ENCODE data around the gene SNRPD1. TPM values are rescaled to one million over a fixed set of nuclear protein-coding genes. Genes with fewer than 3 reads are reported as not detected.

SNRPD1 gene
- total and polyA plus RNA-seq, 9 of the 15 experiments (the other 6 are each of a cell fraction or from before 2014, with no cell fraction given), result 186 to 1,063 (median 313) TPM

GRCh38 chr18:21597620-21598019, 14.5 kb upstream of the SNRPD1 start:
- peak overlapping the region; percentile 97; the same call in 1 of the 2 replicates for H3K4me3 ChIP-seq
- FAIRE-seq, result no peak
- BruUV-seq (replicated peaks), result no TSS peak

More at GRCh38 chr18:21597620-21598019, 14.5 kb upstream of the SNRPD1 start:
- Histone ChIP-seq H3K4me2 (ENCODE audit: insufficient read depth, low read length) (peak overlapping the region; percentile 30; the same call in 1 of the 2 replicates), H3K27ac (ENCODE audit: extremely low read depth, low read depth, low read length) (peak overlapping the region; percentile 8; the same call in 1 of the 3 replicates), H3K9me3 (replicated peaks; ENCODE audit: control insufficient read depth, insufficient read depth, low read depth, low read length) (no peaks in the 10 kb centered on the region), H3K9me1 (ENCODE audit: control insufficient read depth, insufficient read depth, low read length) (no peaks in the 10 kb centered on the region), H3K79me2 (ENCODE audit: control insufficient read depth, insufficient read depth, low read length) (peaks cover 68% of the 10 kb centered on the region), H3K9ac (ENCODE audit: insufficient read depth in 1 of 2, low read depth in 2 of 2, low read length in 2 of 2) (peak overlapping the region in 1 of 2 experiments; percentile 99; a peak in 2 of 4 replicates), H3K36me3 (ENCODE audit: control insufficient read depth, insufficient read depth, low read length) (peaks cover 10% of the 10 kb centered on the region; the same call in 2 of the 3 replicates), H3K27me3 (ENCODE audit: control insufficient read depth in 2 of 2, insufficient read depth in 2 of 2, low read length in 2 of 2) (no peaks in the 10 kb centered on the region), H3K4me1 (replicated peaks in 1 of 2; ENCODE audit: control insufficient read depth in 2 of 2, insufficient read depth in 2 of 2, low read length in 2 of 2) (peaks cover 9 to 15% of the 10 kb centered on the region in 2 experiments), H2AFZ (ENCODE audit: low read depth, low read length) (no peak overlapping the region), H4K20me1 (replicated peaks; ENCODE audit: control insufficient read depth, insufficient read depth, low read length) (no peaks in the 10 kb centered on the region; the same call in 1 of the 2 replicates)
- TF ChIP-seq E2F5 (CRISPR knock-in tag; IDR thresholded peaks at IDR 0.05) (no peak), MEIS2 (IDR thresholded peaks at IDR 0.05; ENCODE audit: partially characterized antibody) (peak; percentile 35)
- WGBS (ENCODE audit: insufficient coverage, low coverage, missing lambda C conversion rate), result 0% methylated on average over 1 of the region's 1 CpG
- POLR2A ChIA-PET, result interaction anchor here (0.7 to 2.1 kb wide), 4 partner anchors 8 to 230 kb away, joined by 3 to 6 read pairs (median 4); no protein-coding TSS in a partner anchor
- CTCF ChIA-PET (ENCODE audit: low intra/inter-chr PET ratio), result no interaction called here
- no peak for ATAC-seq
- DNase-seq (ENCODE audit: extremely low read depth in 1 of 4, low spot score in 3 of 4), result no peak
- in situ Hi-C loops (cut with MboI) (no loop called here), intact Hi-C loops (cut with micrococcal nuclease) (no loop called here)

All from K562 (cell line).